Measurements from ENCODE around the gene MINDY3.
"Not testable (repeated sequence)": the region's sequence is repeated elsewhere in the genome, so short reads cannot be mapped to it uniquely, and the experiment has no call there.

Gene MINDY3

GRCh38 chr10:15764892-15765454, 95.3 kb downstream of the MINDY3 start:
- no peak for DNase-seq

DNA sequence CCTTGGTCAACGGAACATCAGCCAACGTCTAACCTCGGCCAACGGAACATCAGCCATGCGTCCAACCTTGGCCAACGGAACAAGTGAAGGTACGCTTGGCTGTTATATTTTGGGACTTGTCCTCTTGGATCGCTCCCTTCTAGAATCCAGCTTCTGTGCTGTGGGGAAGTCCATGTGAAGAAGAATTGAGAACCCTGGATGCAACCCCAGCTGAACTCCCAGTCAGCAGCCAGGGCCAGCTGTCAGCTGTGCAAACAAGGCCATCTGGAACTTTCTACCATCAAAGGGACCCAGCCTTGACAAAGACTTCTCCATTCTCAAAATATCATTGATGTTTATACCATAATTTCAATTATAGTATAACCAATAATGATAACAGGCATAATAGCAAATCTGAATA, 97.3 kb downstream of the MINDY3 start:
- no peak for DNase-seq

- DNase-seq = not testable (repeated sequence)
Observed at GRCh38 chr10:15762239-15762638, 98.1 kb downstream of the MINDY3 start.

- DNase-seq = not testable (repeated sequence)
Observed at GRCh38 chr10:15761224-15761623, 99.1 kb downstream of the MINDY3 start.

DNA sequence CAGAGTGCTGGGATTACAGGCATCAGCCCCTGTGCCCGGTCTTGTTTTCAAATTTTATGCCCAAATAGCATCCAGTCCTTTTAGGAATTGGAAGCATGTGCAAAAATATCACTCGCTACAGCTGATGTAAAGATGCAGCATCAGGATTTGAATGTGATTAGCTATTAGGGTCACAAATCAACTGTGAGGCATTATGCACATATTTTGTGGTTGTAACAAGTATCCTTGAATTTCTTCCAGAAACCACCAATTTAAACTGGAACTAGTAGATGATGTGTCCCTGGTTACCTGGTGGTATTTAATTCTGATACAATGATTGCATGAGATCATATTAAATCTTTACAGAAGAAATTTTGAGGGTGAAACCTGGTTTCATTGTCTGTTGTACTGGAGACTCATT, 99.6 kb downstream of the MINDY3 start:
- no peak for DNase-seq

DNA sequence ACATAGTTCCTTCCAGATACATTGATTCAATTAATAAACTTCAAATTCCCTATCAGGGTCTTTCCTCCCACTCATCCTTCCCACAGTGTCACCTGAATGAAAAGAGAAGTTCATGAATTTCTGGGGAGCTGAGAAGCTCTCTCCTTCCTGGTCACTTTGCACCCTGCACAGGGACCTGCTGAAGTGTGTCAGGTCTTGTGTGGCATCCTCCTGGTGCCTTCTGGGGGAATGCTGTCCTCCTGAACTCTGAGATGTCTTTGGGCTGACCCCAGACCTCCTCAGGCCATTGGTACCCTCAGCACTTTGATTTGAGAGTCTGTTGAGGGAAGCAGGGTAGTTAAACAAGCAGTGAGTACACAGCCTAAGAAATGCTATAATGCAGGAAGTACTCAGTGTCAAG, 101.0 kb downstream of the MINDY3 start:
- no peak for DNase-seq

- DNase-seq = no peak
Observed at GRCh38 chr10:15758618-15759017, 101.7 kb downstream of the MINDY3 start.

GRCh38 chr10:15754937-15755336, 105.4 kb downstream of the MINDY3 start:
- DNase-seq = no peak

DNA sequence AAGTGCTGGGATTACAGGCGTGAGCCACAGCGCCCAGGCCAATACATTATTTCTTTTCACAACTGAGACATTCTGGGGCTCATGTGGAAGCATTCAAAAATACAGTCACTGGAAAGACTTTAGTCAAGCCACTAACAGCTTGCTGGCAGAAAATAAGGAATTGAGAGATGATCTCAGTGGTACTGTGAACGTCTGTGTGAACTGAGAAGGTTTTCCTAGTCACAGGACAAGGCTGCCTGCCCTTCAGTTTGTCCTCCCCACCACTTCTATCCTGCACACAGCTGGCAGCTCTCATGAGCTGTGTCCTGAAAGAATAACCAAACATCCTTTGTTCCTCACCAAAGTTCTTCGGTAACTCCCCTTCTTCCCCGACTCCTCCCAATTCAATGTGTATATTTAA, 109.3 kb downstream of the MINDY3 start:
- no peak for DNase-seq

DNA sequence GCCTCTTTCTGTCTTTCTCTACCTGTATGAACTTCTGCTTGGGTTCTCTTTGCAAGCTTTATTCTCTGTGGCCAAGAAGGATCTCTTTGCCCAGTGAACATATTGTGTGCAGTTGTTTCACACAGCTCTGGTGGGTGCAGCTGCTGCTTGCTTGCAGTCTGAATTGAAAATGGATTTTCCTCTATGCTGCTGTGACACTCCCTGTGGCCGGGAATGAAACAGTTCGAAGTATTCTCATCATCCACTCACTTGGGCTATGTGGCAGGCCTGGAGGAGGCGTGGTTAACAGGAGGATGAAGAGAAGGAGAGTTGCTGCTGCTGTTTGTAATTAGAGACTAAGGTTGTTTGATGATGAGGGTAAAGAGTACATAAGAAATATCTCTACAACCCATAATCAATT, 112.2 kb downstream of the MINDY3 start:
- no peak for DNase-seq

DNA sequence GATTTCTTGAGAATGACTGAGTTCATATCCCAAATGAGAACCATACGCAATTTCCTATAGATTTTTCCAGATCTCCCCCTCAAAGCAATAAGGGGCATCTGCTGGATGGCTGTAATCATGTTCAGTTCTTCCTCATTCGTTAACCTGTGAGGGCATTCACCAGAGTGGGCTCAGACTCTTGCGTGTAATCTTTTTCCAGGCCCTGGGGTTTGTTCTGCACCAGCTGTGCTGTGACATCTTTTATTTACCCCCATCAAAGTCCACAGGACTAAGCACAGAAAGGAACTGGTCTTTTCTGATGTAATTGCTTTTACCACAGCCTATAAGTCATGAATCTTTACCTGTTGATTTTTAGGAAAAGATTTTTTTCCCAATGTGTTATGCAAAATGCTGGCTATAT, 112.7 kb downstream of the MINDY3 start:
- DNase-seq = no peak

GRCh38 chr10:15745751-15746150, 114.6 kb downstream of the MINDY3 start:
- no peak for DNase-seq

DNA sequence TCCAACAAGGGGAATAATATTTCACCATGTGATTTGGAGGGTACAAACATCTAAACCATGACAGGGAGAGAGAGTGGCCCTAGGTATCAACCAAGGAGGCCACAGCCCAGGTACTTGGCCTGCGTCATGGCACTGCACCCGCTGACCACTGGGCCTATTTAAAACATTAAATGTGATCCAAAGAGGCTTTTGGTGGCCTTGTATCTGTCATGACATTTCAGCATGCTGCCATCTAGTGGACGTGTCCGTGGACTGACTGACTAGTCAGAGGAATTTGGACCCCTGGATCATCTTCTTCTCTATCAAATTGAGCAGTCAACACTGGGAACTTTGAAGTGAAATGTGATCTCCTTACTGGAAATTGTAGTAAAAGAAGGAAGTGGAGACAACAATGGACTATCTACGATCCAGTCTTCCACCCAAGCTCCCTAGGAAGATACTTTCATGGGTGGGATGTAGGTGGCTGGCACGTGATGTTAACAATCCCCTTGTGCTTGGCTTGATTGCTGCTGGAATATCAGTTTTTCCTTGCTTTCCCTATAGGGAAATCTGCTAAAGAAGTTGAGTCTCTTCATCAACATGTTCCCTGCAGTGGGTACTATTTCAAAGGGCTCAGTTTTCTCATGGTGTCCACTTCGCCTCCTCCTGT, 116.0 kb downstream of the MINDY3 start:
- no peak for DNase-seq

DNA sequence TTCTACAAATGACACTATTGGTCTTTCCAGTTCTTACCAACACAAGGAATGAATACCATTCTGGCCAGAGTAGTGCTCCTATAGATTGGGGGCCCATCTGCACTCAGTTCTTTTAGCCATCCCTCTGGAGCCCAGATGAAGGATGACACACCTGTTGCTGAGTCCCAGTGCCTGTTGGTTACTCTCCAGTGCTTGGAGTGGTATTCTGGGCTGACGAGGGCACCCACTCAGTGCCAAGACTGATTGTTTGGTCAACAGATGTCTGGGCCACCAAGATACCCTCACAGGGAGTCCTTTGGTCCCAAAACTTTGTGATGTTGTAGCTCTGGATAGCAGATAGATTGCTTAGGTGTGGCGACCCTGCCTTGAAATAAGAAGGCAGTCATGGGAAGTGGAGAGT, 116.9 kb downstream of the MINDY3 start:
- DNase-seq = no peak

GRCh38 chr10:15742836-15743235, 117.5 kb downstream of the MINDY3 start:
- DNase-seq = no peak

DNA sequence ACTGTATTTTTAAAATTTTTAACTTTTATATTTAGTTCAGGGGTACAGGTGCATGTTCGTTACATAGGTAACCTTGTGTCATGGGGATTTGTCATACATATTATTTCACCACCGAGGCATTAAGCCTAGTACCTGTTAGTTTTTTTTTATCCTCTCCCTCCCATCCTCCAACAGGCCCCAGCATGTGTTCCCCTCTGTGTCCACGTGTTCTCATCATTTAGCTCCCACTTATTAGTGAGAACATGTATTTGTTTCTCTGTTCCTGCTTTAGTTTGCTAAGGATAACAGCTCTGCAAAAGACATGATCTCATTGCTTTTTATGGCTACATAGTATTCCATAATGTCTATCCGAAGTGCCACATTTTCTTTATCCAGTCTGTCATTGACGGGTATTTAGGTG, 118.2 kb downstream of the MINDY3 start:
- DNase-seq = no peak

DNA sequence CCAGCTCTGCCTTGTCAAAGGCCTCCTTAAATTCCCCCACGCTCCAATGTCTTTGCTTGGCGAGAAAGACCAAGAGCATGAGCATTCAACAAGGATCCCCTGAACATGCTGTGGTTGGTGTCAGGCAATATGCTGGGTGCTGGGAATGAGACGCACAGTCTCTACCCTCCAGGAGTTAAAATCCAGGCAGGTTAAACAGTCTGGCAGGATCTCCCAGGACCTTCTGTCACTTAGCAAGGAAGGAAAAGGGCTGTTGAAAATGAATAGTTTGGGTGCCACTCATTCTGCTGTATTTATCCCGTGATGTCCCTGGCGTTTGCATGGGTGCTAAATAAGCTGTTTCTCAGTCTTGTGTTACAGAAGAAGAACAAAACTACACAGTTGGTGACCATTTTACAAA, 118.7 kb downstream of the MINDY3 start:
- no peak for DNase-seq

DNA sequence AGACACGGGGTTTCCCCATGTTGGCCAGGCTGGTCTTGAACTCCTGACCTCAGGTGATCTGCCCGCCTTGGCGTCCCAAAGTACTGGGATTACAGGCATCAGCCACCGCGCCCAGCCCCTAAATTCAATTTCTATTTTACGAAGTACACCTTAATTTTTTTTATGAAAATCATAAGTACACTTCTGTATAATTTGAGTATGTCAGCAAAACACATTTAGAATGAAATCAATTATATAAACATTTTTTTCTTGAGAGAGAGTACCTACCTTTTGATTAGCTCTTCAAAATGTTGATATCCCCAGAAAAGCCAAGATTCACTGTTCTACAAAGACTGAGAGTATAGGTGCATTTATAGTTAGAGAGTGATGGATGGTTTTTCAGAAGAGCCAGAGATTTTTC, 120.0 kb downstream of the MINDY3 start:
- DNase-seq = no peak

GRCh38 chr10:15739254-15739970, 120.9 kb downstream of the MINDY3 start:
- no peak for DNase-seq

GRCh38 chr10:15738270-15738925, 121.9 kb downstream of the MINDY3 start:
- no peak for DNase-seq

GRCh38 chr10:15737656-15738055, 122.7 kb downstream of the MINDY3 start:
- no peak for DNase-seq

GRCh38 chr10:15735763-15736162, 124.5 kb downstream of the MINDY3 start:
- no peak for DNase-seq

- no peak for DNase-seq
Observed at GRCh38 chr10:15730341-15730740, 130.0 kb downstream of the MINDY3 start.

- no peak for DNase-seq
Observed at GRCh38 chr10:15729890-15730289, 130.4 kb downstream of the MINDY3 start.
